Stomach (tissue), 9 donors: ENCODE data around the gene GAP43. TPM values are rescaled to one million over a fixed set of nuclear protein-coding genes. Genes with fewer than 3 reads are reported as not detected.

ENCODE experiments used
- DNase-seq, 2 donors: peaks; one replicate each; pipeline versions ENCODE4 v3.0.0 to v3.0.0-alpha.2; 2013 to 2019
- H3K27ac ChIP-seq, 5 donors: fragments of 200-600 bp in 4 of 5; sonication (generic) in 4 of 5; one replicate each; pipeline ENCODE4 v1.5.1; 2013 to 2019; ENCODE audit warnings: mild to moderate bottlenecking in 1 of 5, moderate library complexity in 1 of 5
- H3K27me3 ChIP-seq, 3 donors: fragments of 200-600 bp; sonication (generic); one replicate each; pipeline ENCODE4 v1.5.1; 2017 to 2019; ENCODE audit warnings: mixed run types in 1 of 3
- H3K36me3 ChIP-seq, 4 donors: fragments of 200-600 bp; sonication (generic); 1 replicate in 3 of 4; 2 replicates in 1 of 4; pipeline ENCODE4 v1.5.1; 2016 to 2019
- H3K4me1 ChIP-seq, 4 donors: fragments of 200-600 bp; sonication (generic); one replicate each; pipeline ENCODE4 v1.5.1; 2016 to 2019
- H3K4me3 ChIP-seq, 4 donors: fragments of 200-600 bp; sonication (generic) in 3 of 4; one replicate each; pipeline ENCODE4 v1.5.1; 2016 to 2019; ENCODE audit warnings: mild to moderate bottlenecking in 1 of 4
- H3K9me3 ChIP-seq, 4 donors: fragments of 200-600 bp; sonication (generic); one replicate each; pipeline ENCODE4 v1.5.1; 2016 to 2019
- EP300 ChIP-seq: sonication (generic); formaldehyde crosslinking; IDR thresholded peaks from one replicate; pipeline ENCODE4 v1.6.1; 2017; ENCODE audit warnings: antibody characterized with exemption
- POLR2A ChIP-seq, 4 donors: fragments of 450-650 bp; IDR thresholded peaks; one replicate each; pipeline ENCODE4 v1.6.1; 2016; ENCODE audit warnings: antibody characterized with exemption in 4 of 4, control low read depth in 2 of 4, mild to moderate bottlenecking in 1 of 4, moderate library complexity in 1 of 4
- POLR2AphosphoS5 ChIP-seq, 3 donors: sonication (generic); formaldehyde crosslinking; IDR thresholded peaks; one replicate each; pipeline ENCODE4 v1.6.1; 2016; ENCODE audit warnings: antibody characterized with exemption in 3 of 3
- WGBS, 5 donors: extraction: QIAGEN DNeasy Blood & Tissue Kit in 3 of 5; methylation state at CpG; one replicate each; pipeline versions ENCODE4 v1.1.5 to v1.1.7; 2013 to 2018; 5-methylcytosine and 5-hydroxymethylcytosine counted together
- intact Hi-C: fragments of 100-400 bp; cut with DNase I; formaldehyde crosslinking; loops from one replicate; pipeline ENCODE4 v1.15.1; 2023; ENCODE audit warnings: low total_unique reads
- polyA plus RNA-seq, 3 donors: library from polyadenylated mRNA; stranded (reverse); fragments of 200-250 nt; gene quantifications; one replicate each; pipeline ENCODE4 v1.2.3, GENCODE V29; 2013
- total RNA-seq, 5 donors: library from RNA; depleted of rRNA; stranded (reverse); fragments of >200 nt; gene quantifications; one replicate each; pipeline versions ENCODE4 v1.1.0 to v1.2.3, GENCODE V29; 2014 to 2016
- TF ChIP-seq, protein P1 (sequence below), 7 experiments: fragments of 450-650 bp in 4 of 7; fragments of 200-600 bp in 3 of 7; sonication (generic) in 3 of 7; IDR thresholded peaks; one replicate each; pipeline ENCODE4 v1.5.1; 2016 to 2019; ENCODE audit warnings: antibody characterized with exemption in 7 of 7, control low read depth in 2 of 7, mild to moderate bottlenecking in 1 of 7
- donor health status: healthy with polysubstance abuse.
- donor health status: Bipolar disorder and iron deficiency.
- donor health status: healthy.

Gene GAP43
- total and polyA plus RNA-seq, 8 donors, result 1.00 to 4.8 (median 1.4) TPM; not detected in 2

- Histone ChIP-seq H3K4me3 (no peak overlapping the region), H3K36me3 (no peaks in the 10 kb centered on the region)
- intact Hi-C loops, result no loop called here
These were observed 145.4 kb downstream of the GAP43 start for GRCh38 chr3:115768661-115769060.

More at GRCh38 chr3:115768661-115769060, 145.4 kb downstream of the GAP43 start:
- no peaks in the 10 kb centered on the region for H3K4me1 ChIP-seq
- 66 to 77% (median 71%) methylated on average over 3 of the region's 3 CpGs for WGBS, 5 donors
- H3K27ac ChIP-seq, result no peak overlapping the region
- TF ChIP-seq POLR2A (IDR thresholded peaks at IDR 0.05) (no peak), EP300 (no peak), POLR2AphosphoS5 (IDR thresholded peaks at IDR 0.05) (no peak)
- TF ChIP-seq, protein P1, sequence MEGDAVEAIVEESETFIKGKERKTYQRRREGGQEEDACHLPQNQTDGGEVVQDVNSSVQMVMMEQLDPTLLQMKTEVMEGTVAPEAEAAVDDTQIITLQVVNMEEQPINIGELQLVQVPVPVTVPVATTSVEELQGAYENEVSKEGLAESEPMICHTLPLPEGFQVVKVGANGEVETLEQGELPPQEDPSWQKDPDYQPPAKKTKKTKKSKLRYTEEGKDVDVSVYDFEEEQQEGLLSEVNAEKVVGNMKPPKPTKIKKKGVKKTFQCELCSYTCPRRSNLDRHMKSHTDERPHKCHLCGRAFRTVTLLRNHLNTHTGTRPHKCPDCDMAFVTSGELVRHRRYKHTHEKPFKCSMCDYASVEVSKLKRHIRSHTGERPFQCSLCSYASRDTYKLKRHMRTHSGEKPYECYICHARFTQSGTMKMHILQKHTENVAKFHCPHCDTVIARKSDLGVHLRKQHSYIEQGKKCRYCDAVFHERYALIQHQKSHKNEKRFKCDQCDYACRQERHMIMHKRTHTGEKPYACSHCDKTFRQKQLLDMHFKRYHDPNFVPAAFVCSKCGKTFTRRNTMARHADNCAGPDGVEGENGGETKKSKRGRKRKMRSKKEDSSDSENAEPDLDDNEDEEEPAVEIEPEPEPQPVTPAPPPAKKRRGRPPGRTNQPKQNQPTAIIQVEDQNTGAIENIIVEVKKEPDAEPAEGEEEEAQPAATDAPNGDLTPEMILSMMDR (IDR thresholded peaks at IDR 0.05), result no peak
- DNase-seq, result no peak
- no peaks in the 10 kb centered on the region for H3K9me3 ChIP-seq
- H3K27me3 ChIP-seq, result no peaks in the 10 kb centered on the region
